ENCODE measurements around the gene ARID3B. TPM values are rescaled to one million over a fixed set of nuclear protein-coding genes. Genes with fewer than 3 reads are reported as not detected.

The ARID3B gene
- total RNA-seq, 5 donors from 2014 or later (not counting 1 experiment from before 2014, with no cell fraction given) = 36.2 to 48.7 (median 42.9) TPM

DNA sequence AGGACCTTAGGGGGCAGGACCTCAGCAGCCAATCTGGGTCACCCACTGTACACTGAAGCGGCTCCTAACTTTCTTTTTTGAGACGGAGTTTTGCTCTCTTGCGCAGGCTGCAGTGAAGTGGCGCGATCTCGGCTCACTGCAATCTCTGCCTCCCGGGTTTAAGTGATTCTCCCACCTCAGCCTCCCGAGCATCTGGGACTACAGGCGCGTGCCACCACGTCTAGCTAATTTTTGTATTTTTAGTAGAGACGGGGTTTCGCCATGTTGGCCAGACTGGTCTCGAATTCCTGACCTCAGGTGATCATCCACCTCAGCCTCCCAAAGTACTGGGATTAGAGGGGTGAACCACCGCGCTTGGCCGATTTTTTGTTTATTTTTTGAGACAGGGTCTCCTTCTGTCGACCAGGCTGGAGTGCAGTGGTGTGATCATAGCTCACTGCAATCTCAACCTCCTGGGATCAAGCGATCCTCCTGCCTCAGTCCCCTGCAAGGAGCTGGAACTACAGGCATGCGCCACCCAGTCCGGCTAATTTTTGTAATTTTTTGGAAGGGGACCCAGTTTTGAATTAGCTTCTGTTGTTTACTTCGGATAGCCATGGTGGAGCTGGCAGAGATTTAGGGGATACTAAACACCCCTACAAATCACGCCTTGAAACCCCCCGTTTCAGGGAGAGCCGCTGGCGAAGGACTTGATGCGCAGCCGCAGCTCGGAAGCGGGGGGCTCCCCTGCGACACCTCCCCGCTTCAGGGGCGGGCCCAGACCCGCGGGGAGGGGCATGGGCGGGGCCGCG, 73.1 kb downstream of the ARID3B start:
- H3K4me3 ChIP-seq (ENCODE audit: control insufficient read depth in 1 of 2, extremely low read depth in 1 of 2, low read length in 1 of 2) = peak overlapping the region; percentile 58 to 90

DNA sequence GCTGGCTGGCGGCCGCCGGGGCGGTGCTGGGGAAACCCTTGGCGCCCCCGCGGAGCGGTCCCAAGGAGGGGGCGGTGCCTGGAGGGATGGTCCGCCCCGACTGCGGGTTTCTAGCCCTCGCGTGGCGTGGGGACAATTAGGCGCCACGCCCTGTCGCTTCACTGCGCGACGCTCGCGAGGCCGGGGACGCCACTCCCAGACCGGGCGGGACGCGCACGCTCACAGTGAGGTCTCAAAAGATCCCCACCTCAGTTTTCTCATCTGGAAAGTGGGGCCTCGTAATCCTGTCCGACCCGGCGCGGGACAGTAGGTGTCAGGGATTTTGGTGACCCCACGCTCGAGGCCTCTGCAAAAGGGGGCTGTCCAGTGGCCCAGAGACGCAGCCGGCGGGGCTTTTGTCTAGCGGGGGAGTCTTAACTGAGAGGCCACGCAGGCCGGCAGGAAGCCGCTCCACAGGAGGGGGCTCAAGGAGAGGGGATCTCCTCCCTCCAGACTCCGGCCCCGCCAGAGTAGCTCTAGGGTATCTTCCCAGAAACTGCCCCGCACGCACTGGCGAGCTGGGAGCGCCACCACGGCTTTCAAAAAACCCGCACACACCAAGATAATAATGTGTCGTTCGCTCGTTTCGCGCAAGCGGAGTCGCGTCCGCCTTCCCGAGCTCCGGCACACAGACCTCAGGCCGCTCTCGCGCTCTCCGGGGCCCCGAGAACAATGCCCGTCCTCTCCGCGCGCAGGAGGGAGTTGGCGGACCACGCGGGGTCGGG, 73.9 kb downstream of the ARID3B start:
- peak; percentile 60 to 74 (median 67) for ATAC-seq (replicated peaks in 1 of 4)
- under 1% methylated on average over 67 of the region's 76 CpGs for WGBS (ENCODE audit: insufficient coverage)
- no peaks in the 10 kb centered on the region for H3K9me3 Mint-ChIP-seq

More for the DNA sequence above, 73.1 kb downstream of the ARID3B start:
- WGBS (ENCODE audit: insufficient coverage) = 32% methylated on average over 26 of the region's 38 CpGs
- H3K4me3 Mint-ChIP-seq = peak overlapping the region; percentile 88 to 93 (median 92)
- H3K27me3 ChIP-seq (replicated peaks in 1 of 2; ENCODE audit: control insufficient read depth in 2 of 2, extremely low read depth in 1 of 2, insufficient read depth in 2 of 2, low read length in 1 of 2) = no peaks in the 10 kb centered on the region
- DNase-seq (no peak), ATAC-seq (replicated peaks in 1 of 4) (no peak)
- ChIA-PET CTCF (interaction anchor here (0.5 to 0.9 kb wide), 3 partner anchors 16 to 663 kb away, joined by 3 to 6 read pairs (median 4); no protein-coding TSS in a partner anchor), POLR2A (interaction anchor here (0.6 kb wide), 3 partner anchors 13 to 320 kb away, joined by 3 to 7 read pairs (median 3); no protein-coding TSS in a partner anchor)
- no peaks in the 10 kb centered on the region for H3K27me3 Mint-ChIP-seq
- no peaks in the 10 kb centered on the region for H3K9me3 ChIP-seq
- H3K9me3 Mint-ChIP-seq = no peaks in the 10 kb centered on the region
- peak overlapping the region; percentile 71 for H3K27ac ChIP-seq (ENCODE audit: low read length)
- peaks cover 0 to 11% of the 10 kb centered on the region in 2 donors for H3K36me3 ChIP-seq (ENCODE audit: control insufficient read depth in 2 of 2, extremely low read depth in 1 of 2, insufficient read depth in 1 of 2, low read length in 1 of 2)
- peaks cover 24 to 29% (median 29%) of the 10 kb centered on the region in 3 donors for H3K4me1 Mint-ChIP-seq
- peaks cover 12 to 45% of the 10 kb centered on the region in 2 experiments for H3K4me1 ChIP-seq (ENCODE audit: control insufficient read depth in 1 of 2, extremely low read depth in 1 of 2, insufficient read depth in 2 of 2, low read length in 2 of 2)
- H3K36me3 Mint-ChIP-seq = peaks cover 2% of the 10 kb centered on the region
- H3K27ac Mint-ChIP-seq = peak overlapping the region; percentile 57 to 64

GRCh38 chr15:74615508-74616365, 74.7 kb downstream of the ARID3B start, which contains the start of gene CLK3:
Gene CLK3 (plus strand): TSS chr15:74615836. CDS start chr15:74619197, 3,361 bp downstream.
- ATAC-seq (replicated peaks in 1 of 4) (peak; percentile 75 to 85 (median 78)), DNase-seq (peak; percentile 90 to 99 (median 94))
- Mint-ChIP-seq H3K27me3 (no peaks in the 10 kb centered on the region), H3K4me3 (peak within 1 kb of the TSS; percentile 88 to 93 (median 92)), H3K36me3 (peaks cover 14% of the 10 kb centered on the region), H3K4me1 (peaks cover 40 to 45% (median 43%) of the 10 kb centered on the region in 3 donors), H3K27ac (peak within 1 kb of the TSS; percentile 93 to 96), H3K9me3 (no peaks in the 10 kb centered on the region)
- POLR2A ChIA-PET = interaction anchor here (0.6 to 1.4 kb wide), 2 partner anchors 18 to 75 kb away, joined by 3 read pairs; no protein-coding TSS in a partner anchor
- Histone ChIP-seq H3K9me3 (no peaks in the 10 kb centered on the region), H3K27me3 (replicated peaks in 1 of 2; ENCODE audit: control insufficient read depth in 2 of 2, extremely low read depth in 1 of 2, insufficient read depth in 2 of 2, low read length in 1 of 2) (no peaks in the 10 kb centered on the region), H3K4me3 (ENCODE audit: control insufficient read depth in 1 of 2, extremely low read depth in 1 of 2, low read length in 1 of 2) (peak within 1 kb of the TSS; percentile 80 to 90), H3K36me3 (ENCODE audit: control insufficient read depth in 2 of 2, extremely low read depth in 1 of 2, insufficient read depth in 1 of 2, low read length in 1 of 2) (peaks cover 3 to 26% of the 10 kb centered on the region in 2 donors), H3K27ac (ENCODE audit: low read length) (peak within 1 kb of the TSS; percentile 99), H3K4me1 (ENCODE audit: control insufficient read depth in 1 of 2, extremely low read depth in 1 of 2, insufficient read depth in 2 of 2, low read length in 2 of 2) (peaks cover 12 to 61% of the 10 kb centered on the region in 2 experiments)
- 0% methylated on average over 85 of the region's 91 CpGs for WGBS (ENCODE audit: insufficient coverage)
- CTCF ChIA-PET = interaction anchor here (0.6 to 1.2 kb wide), 5 partner anchors 16 to 322 kb away, joined by 3 to 6 read pairs (median 3); partner anchors contain the start of gene COX5A (in 1 of the 2)

More for the DNA sequence above, 73.9 kb downstream of the ARID3B start:
- ChIA-PET CTCF (interaction anchor here in 1 of 2 donors (0.6 to 0.9 kb wide), 3 partner anchors 17 to 262 kb away, joined by 3 to 6 read pairs (median 3); no protein-coding TSS in a partner anchor), POLR2A (interaction anchor here in 1 of 2 donors (0.6 kb wide), 1 partner anchor 17 kb away, joined by 3 read pairs; no protein-coding TSS in a partner anchor)
- DNase-seq = peak; percentile 83 to 97 (median 90)
- Mint-ChIP-seq H3K4me1 (peaks cover 32 to 37% (median 37%) of the 10 kb centered on the region in 3 donors), H3K27me3 (no peaks in the 10 kb centered on the region), H3K4me3 (peak overlapping the region; percentile 88 to 93 (median 92)), H3K36me3 (peaks cover 8% of the 10 kb centered on the region), H3K27ac (peak overlapping the region; percentile 93 to 96)
- Histone ChIP-seq H3K27ac (ENCODE audit: low read length) (peak overlapping the region; percentile 99), H3K4me1 (ENCODE audit: control insufficient read depth in 1 of 2, extremely low read depth in 1 of 2, insufficient read depth in 2 of 2, low read length in 2 of 2) (peaks cover 12 to 53% of the 10 kb centered on the region in 2 experiments), H3K27me3 (replicated peaks in 1 of 2; ENCODE audit: control insufficient read depth in 2 of 2, extremely low read depth in 1 of 2, insufficient read depth in 2 of 2, low read length in 1 of 2) (no peaks in the 10 kb centered on the region), H3K9me3 (no peaks in the 10 kb centered on the region), H3K36me3 (ENCODE audit: control insufficient read depth in 2 of 2, extremely low read depth in 1 of 2, insufficient read depth in 1 of 2, low read length in 1 of 2) (peaks cover 0 to 18% of the 10 kb centered on the region in 2 donors), H3K4me3 (ENCODE audit: control insufficient read depth in 1 of 2, extremely low read depth in 1 of 2, low read length in 1 of 2) (peak overlapping the region; percentile 80 to 90)

DNA sequence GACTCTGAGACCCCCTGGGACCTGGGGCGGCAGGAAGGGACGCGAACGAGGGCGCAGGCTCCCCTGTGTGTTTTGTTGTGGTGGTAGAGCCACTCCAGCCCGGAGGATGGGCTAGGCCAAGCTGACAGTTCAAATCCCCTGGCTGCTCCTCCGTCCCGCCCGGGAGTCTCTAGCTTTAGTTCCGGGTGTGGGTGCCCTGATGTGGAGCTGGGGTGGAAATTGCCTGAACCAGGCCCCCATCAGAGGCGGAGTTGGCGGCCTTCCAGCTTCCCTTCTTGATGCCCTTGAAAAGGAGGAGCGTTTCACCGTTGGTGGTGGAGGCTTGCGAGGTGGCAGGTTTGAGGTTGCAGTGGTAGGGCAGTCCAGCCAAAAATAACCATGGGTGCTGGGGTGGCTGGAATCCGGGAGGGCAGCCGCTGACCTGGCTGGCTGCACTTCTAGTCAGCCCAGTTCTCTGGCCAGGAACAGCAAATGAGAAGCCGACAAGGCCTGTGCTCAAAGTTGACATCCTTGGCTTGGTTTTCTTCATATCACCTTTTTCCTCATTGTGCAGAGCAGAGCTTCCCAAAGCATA, 75.4 kb downstream of the ARID3B start:
- 0% methylated on average over 16 of the region's 18 CpGs for WGBS (ENCODE audit: insufficient coverage)
- peaks cover 7 to 34% of the 10 kb centered on the region in 2 donors for H3K36me3 ChIP-seq (ENCODE audit: control insufficient read depth in 2 of 2, extremely low read depth in 1 of 2, insufficient read depth in 1 of 2, low read length in 1 of 2)
- peak overlapping the region; percentile 92 for H3K27ac ChIP-seq (ENCODE audit: low read length)
- POLR2A ChIA-PET = interaction anchor here (0.6 to 1.4 kb wide), 3 partner anchors 15 to 220 kb away, joined by 3 to 5 read pairs (median 3); no protein-coding TSS in a partner anchor
- H3K4me1 Mint-ChIP-seq = peaks cover 47 to 52% (median 51%) of the 10 kb centered on the region in 3 donors
- no peaks in the 10 kb centered on the region for H3K27me3 Mint-ChIP-seq
- no peaks in the 10 kb centered on the region for H3K27me3 ChIP-seq (replicated peaks in 1 of 2; ENCODE audit: control insufficient read depth in 2 of 2, extremely low read depth in 1 of 2, insufficient read depth in 2 of 2, low read length in 1 of 2)
- peak overlapping the region; percentile 92 to 94 for H3K27ac Mint-ChIP-seq
- peak overlapping the region; percentile 88 to 93 (median 92) for H3K4me3 Mint-ChIP-seq
- ATAC-seq (replicated peaks in 1 of 4) (no peak), DNase-seq (peak in 34 of 35 experiments; percentile 45 to 85 (median 74))
- H3K9me3 ChIP-seq = no peaks in the 10 kb centered on the region
- peaks cover 12 to 68% of the 10 kb centered on the region in 2 experiments for H3K4me1 ChIP-seq (ENCODE audit: control insufficient read depth in 1 of 2, extremely low read depth in 1 of 2, insufficient read depth in 2 of 2, low read length in 2 of 2)
- CTCF ChIA-PET = interaction anchor here (0.9 to 1.5 kb wide), 9 partner anchors 11 to 321 kb away, joined by 3 to 8 read pairs (median 4); partner anchors contain the start of gene COX5A (in 1 of the 2)
- no peaks in the 10 kb centered on the region for H3K9me3 Mint-ChIP-seq
- H3K4me3 ChIP-seq (ENCODE audit: control insufficient read depth in 1 of 2, extremely low read depth in 1 of 2, low read length in 1 of 2) = peak overlapping the region; percentile 80 to 90
- peaks cover 20% of the 10 kb centered on the region for H3K36me3 Mint-ChIP-seq

DNA sequence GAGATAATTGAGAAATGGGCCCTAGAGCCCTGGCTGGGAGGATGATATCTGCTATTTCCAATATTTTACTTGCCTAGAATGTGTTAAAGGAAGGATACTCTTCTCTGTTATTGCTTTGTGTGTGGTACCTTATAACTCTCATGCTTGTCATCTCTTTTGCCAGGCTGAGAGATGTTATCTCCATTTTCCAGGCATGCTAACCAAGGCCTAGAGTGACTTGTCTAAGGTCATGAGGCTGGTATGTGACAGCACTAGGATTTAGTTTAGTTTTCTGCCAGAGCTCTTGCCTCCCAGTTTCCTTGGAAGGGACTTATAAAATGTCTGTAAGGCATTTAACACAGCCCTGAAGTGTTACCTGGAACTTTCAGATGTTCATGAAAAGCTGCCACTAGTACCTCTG, 76.0 kb downstream of the ARID3B start:
- peaks cover 10 to 39% of the 10 kb centered on the region in 2 donors for H3K36me3 ChIP-seq (ENCODE audit: control insufficient read depth in 2 of 2, extremely low read depth in 1 of 2, insufficient read depth in 1 of 2, low read length in 1 of 2)
- Mint-ChIP-seq H3K27ac (peak overlapping the region; percentile 92 to 94), H3K4me1 (peaks cover 47 to 54% (median 54%) of the 10 kb centered on the region in 3 donors), H3K4me3 (peak overlapping the region; percentile 88 to 93 (median 92)), H3K36me3 (peaks cover 24% of the 10 kb centered on the region), H3K9me3 (no peaks in the 10 kb centered on the region), H3K27me3 (no peaks in the 10 kb centered on the region)
- ATAC-seq (replicated peaks in 1 of 4) (no peak), DNase-seq (no peak)
- ChIA-PET CTCF (interaction anchor here (0.7 to 1.5 kb wide), 11 partner anchors 10 to 837 kb away, joined by 3 to 8 read pairs (median 3); partner anchors contain the start of gene COX5A (in 1 of the 2)), POLR2A (interaction anchor here (0.5 to 1.4 kb wide), 6 partner anchors 15 to 220 kb away, joined by 3 to 7 read pairs (median 3); partner anchors contain the start of gene ARID3B (in 1 of the 2))
- H3K4me1 ChIP-seq (ENCODE audit: control insufficient read depth in 1 of 2, extremely low read depth in 1 of 2, insufficient read depth in 2 of 2, low read length in 2 of 2) = peaks cover 12 to 73% of the 10 kb centered on the region in 2 experiments
- H3K27ac ChIP-seq (ENCODE audit: low read length) = peak overlapping the region; percentile 92
- H3K9me3 ChIP-seq = no peaks in the 10 kb centered on the region
- peak overlapping the region; percentile 80 to 90 for H3K4me3 ChIP-seq (ENCODE audit: control insufficient read depth in 1 of 2, extremely low read depth in 1 of 2, low read length in 1 of 2)
- no peaks in the 10 kb centered on the region for H3K27me3 ChIP-seq (replicated peaks in 1 of 2; ENCODE audit: control insufficient read depth in 2 of 2, extremely low read depth in 1 of 2, insufficient read depth in 2 of 2, low read length in 1 of 2)
